Measurements from ENCODE around the gene POLL. TPM values are rescaled to one million over a fixed set of nuclear protein-coding genes. Genes with fewer than 3 reads are reported as not detected.
"Not testable (repeated sequence)": the region's sequence is repeated elsewhere in the genome, so short reads cannot be mapped to it uniquely, and the experiment has no call there.

POLL gene
- total RNA-seq, 3 donors from 2014 or later: 19.5 to 31.6 (median 20.3) TPM

GRCh38 chr10:101607124-101607523, 19.1 kb upstream of the POLL start:
- intact Hi-C loops (cut with DNase I; ENCODE audit: low total_unique reads): loop anchor here (10.0 kb wide), 1 partner anchor 168 kb away; the partner anchor contains the start of gene FGF8
- Histone ChIP-seq H3K4me3 (no peak overlapping the region), H3K4me1 (no peaks in the 10 kb centered on the region), H3K27ac (no peak overlapping the region), H3K9me3 (no peaks in the 10 kb centered on the region), H3K27me3 (no peaks in the 10 kb centered on the region), H3K36me3 (no peaks in the 10 kb centered on the region)
- no peak for DNase-seq (ENCODE audit: low spot score in 2 of 2)
- TF ChIP-seq POLR2A (IDR thresholded peaks at IDR 0.05) (no peak), POLR2AphosphoS5 (IDR thresholded peaks at IDR 0.05) (no peak), CTCF (IDR thresholded peaks at IDR 0.05) (no peak)

- intact Hi-C loops (cut with DNase I; ENCODE audit: low total_unique reads): loop anchor here (10.0 kb wide), 1 partner anchor 172 kb away; the partner anchor contains the start of gene FGF8
- H3K9me3 ChIP-seq: no peaks in the 10 kb centered on the region
- no peaks in the 10 kb centered on the region for H3K4me1 ChIP-seq
- TF ChIP-seq POLR2A (IDR thresholded peaks at IDR 0.05) (no peak), POLR2AphosphoS5 (IDR thresholded peaks at IDR 0.05) (peak in 2 of 3 donors; percentile 21 to 31), CTCF (IDR thresholded peaks at IDR 0.05) (peak; percentile 38 to 86 (median 77))
- H3K36me3 ChIP-seq: no peaks in the 10 kb centered on the region
- H3K27ac ChIP-seq: no peak overlapping the region
- no peaks in the 10 kb centered on the region for H3K27me3 ChIP-seq
- no peak overlapping the region for H3K4me3 ChIP-seq
- DNase-seq (ENCODE audit: low spot score in 2 of 2): peak; percentile 45 to 73
Measured at GRCh38 chr10:101602761-101603398, 14.8 kb upstream of the POLL start.

GRCh38 chr10:101601541-101601940, 13.5 kb upstream of the POLL start:
- Histone ChIP-seq H3K27me3 (no peaks in the 10 kb centered on the region), H3K36me3 (no peaks in the 10 kb centered on the region), H3K9me3 (no peaks in the 10 kb centered on the region), H3K4me1 (no peaks in the 10 kb centered on the region), H3K27ac (no peak overlapping the region), H3K4me3 (no peak overlapping the region)
- no peak for TF ChIP-seq POLR2A (IDR thresholded peaks at IDR 0.05)
- no peak for DNase-seq (ENCODE audit: low spot score in 2 of 2)
- intact Hi-C loops (cut with DNase I; ENCODE audit: low total_unique reads): loop anchor here (10.0 kb wide), 1 partner anchor 173 kb away; the partner anchor contains the start of gene FGF8

- intact Hi-C loops (cut with DNase I; ENCODE audit: low total_unique reads): no loop called here
- H3K4me3 ChIP-seq: no peak overlapping the region
- H3K36me3 ChIP-seq: no peaks in the 10 kb centered on the region
- no peak overlapping the region for H3K27ac ChIP-seq
- no peak for DNase-seq (ENCODE audit: low spot score in 2 of 2)
- no peaks in the 10 kb centered on the region for H3K27me3 ChIP-seq
- TF ChIP-seq POLR2A (IDR thresholded peaks at IDR 0.05) (no peak), POLR2AphosphoS5 (IDR thresholded peaks at IDR 0.05) (no peak), CTCF (IDR thresholded peaks at IDR 0.05) (no peak)
- H3K4me1 ChIP-seq: no peaks in the 10 kb centered on the region
- H3K9me3 ChIP-seq: no peaks in the 10 kb centered on the region
Measured at GRCh38 chr10:101597091-101597900, 9.2 kb upstream of the POLL start.

- no peaks in the 10 kb centered on the region for H3K36me3 ChIP-seq
- no peak overlapping the region for H3K27ac ChIP-seq
- no peak for TF ChIP-seq CTCF (IDR thresholded peaks at IDR 0.05)
- H3K27me3 ChIP-seq: no peaks in the 10 kb centered on the region
- H3K4me3 ChIP-seq: no peak overlapping the region
- intact Hi-C loops (cut with DNase I; ENCODE audit: low total_unique reads): no loop called here
- H3K4me1 ChIP-seq: no peaks in the 10 kb centered on the region
- no peaks in the 10 kb centered on the region for H3K9me3 ChIP-seq
- DNase-seq (ENCODE audit: low spot score in 2 of 2): no peak
Measured at GRCh38 chr10:101595591-101596433, 7.8 kb upstream of the POLL start.

GRCh38 chr10:101593331-101593730, 5.3 kb upstream of the POLL start:
- not testable (repeated sequence) for H3K36me3 ChIP-seq; DNase-seq (ENCODE audit: low spot score in 2 of 2)

More at GRCh38 chr10:101593331-101593730, 5.3 kb upstream of the POLL start:
- H3K4me1 ChIP-seq; H3K4me3 ChIP-seq; H3K9me3 ChIP-seq; H3K27me3 ChIP-seq; H3K27ac ChIP-seq; intact Hi-C loops (cut with DNase I; ENCODE audit: low total_unique reads): not testable (repeated sequence)
